ENCODE measurements around the gene DNM1. TPM values are rescaled to one million over a fixed set of nuclear protein-coding genes. Genes with fewer than 3 reads are reported as not detected.

Gene DNM1
- total and polyA plus RNA-seq, 7 experiments from 2014 or later, result 0.24 to 2.0 (median 0.86) TPM; not detected in 1

GRCh38 chr9:128242828-128243214, 39.6 kb downstream of the DNM1 start:
- H3K27ac ChIP-seq (ENCODE audit: low read depth, low read length), result no peak overlapping the region
- H3K27me3 ChIP-seq (ENCODE audit: control insufficient read depth in 2 of 2, insufficient read depth in 2 of 2, low read length in 2 of 2), result no peaks in the 10 kb centered on the region
- no peak for DNase-seq
- no peaks in the 10 kb centered on the region for H3K9me3 Mint-ChIP-seq
- no peaks in the 10 kb centered on the region for H3K9me3 ChIP-seq (ENCODE audit: control insufficient read depth in 2 of 3, low read length in 3 of 3)
- peaks cover 20 to 30% (median 25%) of the 10 kb centered on the region in 5 donors for H3K27me3 Mint-ChIP-seq
- H3K27ac Mint-ChIP-seq, result no peak overlapping the region
- H3K4me3 Mint-ChIP-seq, result no peak overlapping the region
- no peaks in the 10 kb centered on the region for H3K36me3 ChIP-seq (ENCODE audit: control insufficient read depth in 2 of 3, insufficient read depth in 3 of 3, low read length in 3 of 3)
- peaks cover 0 to 14% (median 8%) of the 10 kb centered on the region in 7 donors for H3K4me1 Mint-ChIP-seq
- no peaks in the 10 kb centered on the region for H3K4me1 ChIP-seq (ENCODE audit: control insufficient read depth in 2 of 2, insufficient read depth in 2 of 2, low read length in 2 of 2)
- intact Hi-C loops (cut with micrococcal nuclease), result no loop called here
- no peak overlapping the region for H3K4me3 ChIP-seq (ENCODE audit: low read length)
- ChIA-PET POLR2A (no interaction called here), CTCF (interaction anchor here (0.6 kb wide), 1 partner anchor 636 kb away, joined by 3 read pairs; no protein-coding TSS in a partner anchor)
- ATAC-seq, result no peak
- no peaks in the 10 kb centered on the region for H3K36me3 Mint-ChIP-seq

DNA sequence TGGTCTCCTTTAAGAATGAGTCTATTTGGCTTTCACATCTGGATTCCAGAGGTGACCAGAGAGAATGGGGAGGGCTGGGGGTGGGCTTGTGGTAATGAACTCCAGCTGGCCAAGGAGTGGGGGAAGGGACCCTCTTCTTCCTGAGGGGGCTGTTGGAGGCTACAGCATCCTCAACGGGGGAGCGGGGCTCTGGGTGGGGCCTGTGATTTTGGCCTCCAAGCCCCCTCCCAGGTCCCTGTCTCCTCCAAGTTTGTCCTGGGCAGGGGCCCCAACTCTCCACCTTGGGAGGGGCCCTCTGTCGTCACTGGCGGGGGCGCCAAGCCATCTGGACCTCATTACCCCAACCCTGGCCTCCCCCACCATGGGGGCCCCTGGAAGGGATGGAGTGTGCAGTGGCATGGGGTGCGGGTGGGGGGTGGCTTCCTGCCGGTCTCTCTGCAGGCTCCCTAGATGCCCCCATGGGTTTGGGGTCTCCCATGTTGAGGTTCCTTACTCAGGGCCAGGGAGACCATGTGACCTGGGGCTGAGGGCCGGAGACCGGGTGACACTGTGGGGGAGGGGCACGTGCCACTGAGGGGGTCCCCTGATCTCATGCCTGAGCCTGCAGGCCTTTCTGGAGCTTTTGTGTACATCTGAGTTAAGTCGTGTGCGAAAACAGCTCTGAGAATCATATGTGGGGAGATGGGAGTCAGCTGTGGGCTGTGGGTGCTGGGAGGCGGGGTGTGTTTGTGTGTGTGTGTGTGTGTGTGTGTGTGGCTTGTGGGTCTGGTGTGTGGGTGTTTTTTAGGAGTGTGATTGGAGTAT, 40.2 kb downstream of the DNM1 start:
- Histone ChIP-seq H3K36me3 (ENCODE audit: control insufficient read depth in 2 of 3, insufficient read depth in 3 of 3, low read length in 3 of 3) (no peaks in the 10 kb centered on the region), H3K9me3 (ENCODE audit: control insufficient read depth in 2 of 3, low read length in 3 of 3) (no peaks in the 10 kb centered on the region), H3K27me3 (ENCODE audit: control insufficient read depth in 2 of 2, insufficient read depth in 2 of 2, low read length in 2 of 2) (no peaks in the 10 kb centered on the region), H3K27ac (ENCODE audit: low read depth, low read length) (no peak overlapping the region), H3K4me3 (ENCODE audit: low read length) (no peak overlapping the region), H3K4me1 (ENCODE audit: control insufficient read depth in 2 of 2, insufficient read depth in 2 of 2, low read length in 2 of 2) (no peaks in the 10 kb centered on the region)
- ChIA-PET POLR2A (no interaction called here), CTCF (interaction anchor here (0.6 to 0.7 kb wide), 2 partner anchors 119 to 637 kb away, joined by 3 read pairs; no protein-coding TSS in a partner anchor)
- no peak overlapping the region for H3K4me3 Mint-ChIP-seq
- H3K4me1 Mint-ChIP-seq, result peaks cover 0 to 14% (median 8%) of the 10 kb centered on the region in 7 donors
- intact Hi-C loops (cut with micrococcal nuclease), result no loop called here
- H3K27me3 Mint-ChIP-seq, result peaks cover 20 to 30% (median 25%) of the 10 kb centered on the region in 5 donors
- no peak for ATAC-seq
- H3K9me3 Mint-ChIP-seq, result no peaks in the 10 kb centered on the region
- DNase-seq, result no peak
- H3K36me3 Mint-ChIP-seq, result no peaks in the 10 kb centered on the region
- H3K27ac Mint-ChIP-seq, result no peak overlapping the region

DNA sequence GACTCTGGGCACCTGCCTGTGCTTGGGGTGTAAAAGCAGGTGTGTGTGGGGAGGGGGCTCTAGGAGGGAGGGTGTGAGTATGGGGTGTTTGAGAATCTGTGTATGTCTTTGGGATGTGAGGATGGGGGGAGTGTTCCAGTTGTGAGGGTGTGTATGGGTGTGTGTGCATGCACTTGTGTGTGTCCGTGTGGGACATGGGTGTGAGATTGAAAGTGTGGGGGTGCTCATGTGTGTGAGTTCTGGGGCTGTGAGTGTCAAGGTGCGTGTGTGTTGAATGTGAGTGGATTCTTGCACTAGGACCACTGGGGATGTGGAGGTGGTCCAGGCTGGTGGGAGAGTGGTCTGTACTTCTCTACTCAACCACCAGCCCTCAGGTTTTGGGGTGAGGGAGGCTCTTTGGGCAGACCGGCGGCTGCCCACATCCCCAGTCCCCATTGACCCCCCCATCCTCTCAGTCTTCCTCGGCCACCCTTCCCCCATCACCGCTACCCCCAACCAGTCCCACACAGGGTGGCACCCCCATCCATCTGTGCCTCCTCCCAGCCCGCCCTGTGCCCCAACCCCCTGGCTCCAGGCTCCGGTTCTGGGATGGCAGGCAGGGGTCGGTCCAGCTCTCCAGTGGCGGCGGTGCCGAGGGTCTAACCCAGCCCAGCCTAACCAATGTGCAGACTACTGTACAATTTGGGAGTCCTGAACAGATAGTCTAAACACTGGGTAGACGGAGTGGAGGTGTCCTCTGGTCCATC, 41.1 kb downstream of the DNM1 start:
- no peak overlapping the region for H3K27ac Mint-ChIP-seq
- H3K4me3 ChIP-seq (ENCODE audit: low read length), result no peak overlapping the region
- no peaks in the 10 kb centered on the region for H3K27me3 ChIP-seq (ENCODE audit: control insufficient read depth in 2 of 2, insufficient read depth in 2 of 2, low read length in 2 of 2)
- H3K9me3 Mint-ChIP-seq, result no peaks in the 10 kb centered on the region
- H3K36me3 Mint-ChIP-seq, result no peaks in the 10 kb centered on the region
- POLR2A ChIA-PET, result no interaction called here
- CTCF ChIA-PET, result interaction anchor here (0.7 kb wide), 1 partner anchor 118 kb away, joined by 3 read pairs; no protein-coding TSS in a partner anchor
- peaks cover 0 to 14% (median 8%) of the 10 kb centered on the region in 7 donors for H3K4me1 Mint-ChIP-seq
- H3K36me3 ChIP-seq (ENCODE audit: control insufficient read depth in 2 of 3, insufficient read depth in 3 of 3, low read length in 3 of 3), result no peaks in the 10 kb centered on the region
- no peaks in the 10 kb centered on the region for H3K9me3 ChIP-seq (ENCODE audit: control insufficient read depth in 2 of 3, low read length in 3 of 3)
- no peaks in the 10 kb centered on the region for H3K4me1 ChIP-seq (ENCODE audit: control insufficient read depth in 2 of 2, insufficient read depth in 2 of 2, low read length in 2 of 2)
- no peak for DNase-seq
- peak; percentile 6 for ATAC-seq
- peaks cover 20 to 30% (median 27%) of the 10 kb centered on the region in 5 donors for H3K27me3 Mint-ChIP-seq
- intact Hi-C loops (cut with micrococcal nuclease), result no loop called here
- no peak overlapping the region for H3K27ac ChIP-seq (ENCODE audit: low read depth, low read length)
- H3K4me3 Mint-ChIP-seq, result peak overlapping the region in 1 of 10 donors; percentile 30

DNA sequence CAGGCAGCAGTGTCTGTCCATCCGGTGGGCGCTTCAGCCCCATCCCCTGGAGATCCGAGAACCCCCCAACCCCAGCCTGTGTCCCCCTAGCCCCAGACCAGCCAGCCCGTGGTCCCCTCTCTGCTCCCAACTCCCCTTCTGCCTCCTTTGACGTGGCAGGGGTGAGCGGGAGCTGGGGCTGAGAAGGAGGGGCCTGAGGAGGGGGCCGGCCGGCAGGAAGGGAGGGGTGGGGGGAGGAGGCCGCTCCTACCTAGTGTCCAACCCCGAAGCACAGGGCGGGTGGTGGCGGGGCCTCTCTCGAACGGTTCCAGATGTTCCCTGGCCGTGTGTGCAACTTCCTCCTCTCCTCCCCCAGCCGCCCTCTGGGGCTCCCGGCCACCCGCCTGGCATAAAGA, 41.7 kb downstream of the DNM1 start:
- H3K9me3 ChIP-seq (ENCODE audit: control insufficient read depth in 2 of 3, low read length in 3 of 3), result no peaks in the 10 kb centered on the region
- no peaks in the 10 kb centered on the region for H3K27me3 ChIP-seq (ENCODE audit: control insufficient read depth in 2 of 2, insufficient read depth in 2 of 2, low read length in 2 of 2)
- no peaks in the 10 kb centered on the region for H3K4me1 ChIP-seq (ENCODE audit: control insufficient read depth in 2 of 2, insufficient read depth in 2 of 2, low read length in 2 of 2)
- H3K36me3 ChIP-seq (ENCODE audit: control insufficient read depth in 2 of 3, insufficient read depth in 3 of 3, low read length in 3 of 3), result no peaks in the 10 kb centered on the region
- Mint-ChIP-seq H3K4me3 (no peak overlapping the region), H3K27ac (no peak overlapping the region), H3K4me1 (peaks cover 5 to 18% (median 13%) of the 10 kb centered on the region in 7 donors), H3K36me3 (no peaks in the 10 kb centered on the region), H3K9me3 (no peaks in the 10 kb centered on the region), H3K27me3 (peaks cover 20 to 32% (median 30%) of the 10 kb centered on the region in 5 donors)
- ChIA-PET CTCF (interaction anchor here (0.6 kb wide), 1 partner anchor 50 kb away, joined by 3 read pairs; no protein-coding TSS in a partner anchor), POLR2A (interaction anchor here (0.6 kb wide), 1 partner anchor 37 kb away, joined by 3 read pairs; no protein-coding TSS in a partner anchor)
- no peak overlapping the region for H3K27ac ChIP-seq (ENCODE audit: low read depth, low read length)
- no peak for DNase-seq
- peak; percentile 41 for ATAC-seq
- no peak overlapping the region for H3K4me3 ChIP-seq (ENCODE audit: low read length)
- intact Hi-C loops (cut with micrococcal nuclease), result no loop called here

- ChIA-PET CTCF (interaction anchor here (0.6 to 0.7 kb wide), 2 partner anchors 51 to 70 kb away, joined by 3 to 4 read pairs; no protein-coding TSS in a partner anchor), POLR2A (interaction anchor here (0.6 kb wide), 1 partner anchor 37 kb away, joined by 3 read pairs; no protein-coding TSS in a partner anchor)
- Mint-ChIP-seq H3K27ac (no peak overlapping the region), H3K4me3 (peak overlapping the region in 1 of 10 donors; percentile 51), H3K4me1 (peaks cover 6 to 21% (median 14%) of the 10 kb centered on the region in 7 donors), H3K9me3 (no peaks in the 10 kb centered on the region), H3K36me3 (no peaks in the 10 kb centered on the region), H3K27me3 (peaks cover 20 to 34% (median 27%) of the 10 kb centered on the region in 5 donors)
- DNase-seq (no peak), ATAC-seq (no peak)
- Histone ChIP-seq H3K4me1 (ENCODE audit: control insufficient read depth in 2 of 2, insufficient read depth in 2 of 2, low read length in 2 of 2) (no peaks in the 10 kb centered on the region), H3K27ac (ENCODE audit: low read depth, low read length) (no peak overlapping the region), H3K4me3 (ENCODE audit: low read length) (no peak overlapping the region), H3K36me3 (ENCODE audit: control insufficient read depth in 2 of 3, insufficient read depth in 3 of 3, low read length in 3 of 3) (no peaks in the 10 kb centered on the region), H3K9me3 (ENCODE audit: control insufficient read depth in 2 of 3, low read length in 3 of 3) (no peaks in the 10 kb centered on the region), H3K27me3 (ENCODE audit: control insufficient read depth in 2 of 2, insufficient read depth in 2 of 2, low read length in 2 of 2) (no peaks in the 10 kb centered on the region)
- intact Hi-C loops (cut with micrococcal nuclease), result no loop called here
Measured at GRCh38 chr9:128245421-128246151, 42.4 kb downstream of the DNM1 start.

DNA sequence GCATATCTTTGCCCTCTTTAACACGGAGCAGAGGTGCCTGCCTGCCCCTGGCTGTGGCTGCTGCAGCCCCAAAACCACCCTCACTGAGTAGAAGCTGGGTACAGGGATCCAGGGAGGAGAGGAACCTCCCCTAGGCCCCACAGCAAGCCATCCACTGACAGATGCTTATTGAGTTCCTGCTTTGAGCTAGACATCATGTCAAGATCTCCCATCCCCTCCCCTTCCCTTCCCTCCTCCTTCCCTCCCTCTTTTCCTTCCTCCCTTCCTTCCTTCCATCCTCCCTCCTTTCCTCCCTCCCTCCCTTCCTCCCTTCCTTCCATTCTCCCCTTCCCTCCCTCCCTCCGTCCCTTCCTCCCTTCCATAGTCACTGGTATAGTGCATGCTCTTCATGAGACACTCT, 43.3 kb downstream of the DNM1 start:
- Histone ChIP-seq H3K27ac (ENCODE audit: low read depth, low read length) (no peak overlapping the region), H3K9me3 (ENCODE audit: control insufficient read depth in 2 of 3, low read length in 3 of 3) (no peaks in the 10 kb centered on the region), H3K27me3 (ENCODE audit: control insufficient read depth in 2 of 2, insufficient read depth in 2 of 2, low read length in 2 of 2) (no peaks in the 10 kb centered on the region), H3K4me3 (ENCODE audit: low read length) (no peak overlapping the region), H3K4me1 (ENCODE audit: control insufficient read depth in 2 of 2, insufficient read depth in 2 of 2, low read length in 2 of 2) (peaks cover 7% of the 10 kb centered on the region in 2 donors), H3K36me3 (ENCODE audit: control insufficient read depth in 2 of 3, insufficient read depth in 3 of 3, low read length in 3 of 3) (no peaks in the 10 kb centered on the region)
- ATAC-seq (no peak), DNase-seq (no peak)
- peaks cover 11 to 27% (median 18%) of the 10 kb centered on the region in 7 donors for H3K4me1 Mint-ChIP-seq
- H3K36me3 Mint-ChIP-seq, result no peaks in the 10 kb centered on the region
- intact Hi-C loops (cut with micrococcal nuclease), result no loop called here
- peaks cover 18 to 38% (median 22%) of the 10 kb centered on the region in 5 donors for H3K27me3 Mint-ChIP-seq
- ChIA-PET POLR2A (interaction anchor here (1.1 kb wide), 1 partner anchor 30 kb away, joined by 3 read pairs; the partner anchor contains the start of genes GOLGA2 and SWI5), CTCF (no interaction called here)
- no peak overlapping the region for H3K27ac Mint-ChIP-seq
- H3K9me3 Mint-ChIP-seq, result no peaks in the 10 kb centered on the region
- H3K4me3 Mint-ChIP-seq, result no peak overlapping the region

Data from naive thymus-derived CD4-positive, alpha-beta T cell (primary cell).